ENCODE data around the gene EBF3. TPM values are rescaled to one million over a fixed set of nuclear protein-coding genes. Genes with fewer than 3 reads are reported as not detected.

The EBF3 gene
- total and polyA plus RNA-seq, 3 donors from 2014 or later: 4.0 to 7.6 (median 6.0) TPM

GRCh38 chr10:129884398-129885078 is 79.5 kb downstream of the EBF3 start:
- Histone ChIP-seq H3K4me1 (no peaks in the 10 kb centered on the region), H3K4me3 (no peak overlapping the region), H3K27me3 (no peaks in the 10 kb centered on the region), H3K36me3 (ENCODE audit: low read depth, missing control alignments) (no peaks in the 10 kb centered on the region), H3K27ac (no peak overlapping the region), H3K9me3 (no peaks in the 10 kb centered on the region)
- TF ChIP-seq CTCF (IDR thresholded peaks at IDR 0.05) (no peak), POLR2A (IDR thresholded peaks at IDR 0.05) (no peak)
- DNase-seq: no peak
- intact Hi-C loops (cut with DNase I; ENCODE audit: low total_unique reads): no loop called here
- 83 to 88% methylated on average over 15 to 18 of the region's 18 CpGs for WGBS, 2 donors

GRCh38 chr10:129883626-129884397 is 80.3 kb downstream of the EBF3 start:
- no peak for TF ChIP-seq CTCF (IDR thresholded peaks at IDR 0.05)
- no peak for TF ChIP-seq POLR2A (IDR thresholded peaks at IDR 0.05)
- Histone ChIP-seq H3K36me3 (ENCODE audit: low read depth, missing control alignments) (no peaks in the 10 kb centered on the region), H3K4me1 (no peaks in the 10 kb centered on the region), H3K9me3 (no peaks in the 10 kb centered on the region), H3K27me3 (no peaks in the 10 kb centered on the region), H3K27ac (no peak overlapping the region), H3K4me3 (no peak overlapping the region)
- intact Hi-C loops (cut with DNase I; ENCODE audit: low total_unique reads): no loop called here
- no peak for DNase-seq
- 60 to 66% methylated on average over 20 of the region's 20 CpGs for WGBS, 2 donors

GRCh38 chr10:129883029-129883428 is 81.0 kb downstream of the EBF3 start:
- TF ChIP-seq POLR2A (IDR thresholded peaks at IDR 0.05) (no peak), CTCF (IDR thresholded peaks at IDR 0.05) (no peak)
- intact Hi-C loops (cut with DNase I; ENCODE audit: low total_unique reads): no loop called here

GRCh38 chr10:129882291-129883010 is 81.6 kb downstream of the EBF3 start:
- intact Hi-C loops (cut with DNase I; ENCODE audit: low total_unique reads): no loop called here
- DNase-seq: no peak
- H3K27me3 ChIP-seq: no peaks in the 10 kb centered on the region
- no peaks in the 10 kb centered on the region for H3K9me3 ChIP-seq
- TF ChIP-seq CTCF (IDR thresholded peaks at IDR 0.05) (no peak), POLR2A (IDR thresholded peaks at IDR 0.05) (no peak)
- no peak overlapping the region for H3K4me3 ChIP-seq
- H3K4me1 ChIP-seq: no peaks in the 10 kb centered on the region
- H3K36me3 ChIP-seq (ENCODE audit: low read depth, missing control alignments): no peaks in the 10 kb centered on the region
- H3K27ac ChIP-seq: no peak overlapping the region
- 63 to 79% methylated on average over 9 of the region's 9 CpGs for WGBS, 2 donors

More at GRCh38 chr10:129883029-129883428, 81.0 kb downstream of the EBF3 start:
- Histone ChIP-seq H3K27ac (no peak overlapping the region), H3K4me3 (no peak overlapping the region), H3K9me3 (no peaks in the 10 kb centered on the region), H3K36me3 (ENCODE audit: low read depth, missing control alignments) (no peaks in the 10 kb centered on the region), H3K27me3 (no peaks in the 10 kb centered on the region), H3K4me1 (no peaks in the 10 kb centered on the region)
- no peak for DNase-seq
- 69 to 86% methylated on average over 11 of the region's 11 CpGs for WGBS, 2 donors
